Mucosa of stomach (tissue), 1 donor: ENCODE results near the gene KRT71.
"Not testable (repeated sequence)": the region's sequence is repeated elsewhere in the genome, so short reads cannot be mapped to it uniquely, and the experiment has no call there.

Source experiments
- H3K27me3 ChIP-seq: one replicate; pipeline ENCODE4 v1.7.0; 2013; ENCODE audit warnings: mild to moderate bottlenecking, low read length; ENCODE audit not compliant: control insufficient read depth, insufficient read depth
- H3K36me3 ChIP-seq: one replicate; pipeline ENCODE4 v1.7.0; 2013; ENCODE audit warnings: low read length; ENCODE audit not compliant: control insufficient read depth, insufficient read depth
- H3K4me1 ChIP-seq: one replicate; pipeline ENCODE4 v1.7.0; 2013; ENCODE audit warnings: mild to moderate bottlenecking, low read length; ENCODE audit not compliant: control insufficient read depth, insufficient read depth
- H3K4me3 ChIP-seq: one replicate; pipeline ENCODE4 v1.7.0; 2013; ENCODE audit warnings: low read length
- H3K9ac ChIP-seq: one replicate; pipeline ENCODE4 v1.7.0; 2013; ENCODE audit warnings: mild to moderate bottlenecking, low read length, moderate library complexity
- H3K9me3 ChIP-seq: one replicate; pipeline ENCODE4 v1.7.0; 2013; ENCODE audit warnings: mild to moderate bottlenecking, low read length, moderate library complexity; ENCODE audit not compliant: control insufficient read depth
- donor health status: Pancreatic carcinoma.

The KRT71 gene

DNA sequence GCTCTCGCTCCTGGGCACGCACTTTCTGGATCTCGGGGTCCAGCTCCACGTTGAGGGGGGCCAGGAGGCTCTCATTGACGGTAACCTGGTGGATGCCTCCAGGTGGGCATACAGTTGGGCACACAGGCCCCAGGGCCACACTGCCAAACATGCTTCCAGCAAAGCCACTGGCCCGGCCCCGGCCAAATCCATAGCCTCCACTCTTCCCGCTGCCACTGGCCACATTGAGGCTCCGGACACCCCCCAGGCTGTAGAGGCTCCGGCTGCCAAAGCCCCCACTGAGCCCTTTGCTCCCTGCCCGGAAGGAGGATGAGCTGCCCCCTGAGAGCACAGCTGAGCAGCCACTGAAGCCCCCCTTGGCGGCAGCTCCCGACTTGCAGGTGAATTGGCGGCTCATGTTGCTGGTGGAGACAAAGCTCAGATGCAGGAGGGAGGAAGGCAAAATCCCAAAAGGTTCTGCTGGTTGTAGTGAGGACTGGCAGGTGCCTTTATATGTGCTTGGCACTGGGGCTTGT, at the start of gene KRT71:
Gene KRT71 (minus strand): TSS at position 465 of the 515 bp plus-strand sequence. CDS start 68 bp downstream, at position 397.
- no peaks in the 10 kb centered on the region for H3K4me1 ChIP-seq
- no peak within 1 kb of the TSS for H3K9ac ChIP-seq
- H3K27me3 ChIP-seq = no peaks in the 10 kb centered on the region
- H3K36me3 ChIP-seq = no peaks in the 10 kb centered on the region
- no peaks in the 10 kb centered on the region for H3K9me3 ChIP-seq
- H3K4me3 ChIP-seq = no peak within 1 kb of the TSS

DNA sequence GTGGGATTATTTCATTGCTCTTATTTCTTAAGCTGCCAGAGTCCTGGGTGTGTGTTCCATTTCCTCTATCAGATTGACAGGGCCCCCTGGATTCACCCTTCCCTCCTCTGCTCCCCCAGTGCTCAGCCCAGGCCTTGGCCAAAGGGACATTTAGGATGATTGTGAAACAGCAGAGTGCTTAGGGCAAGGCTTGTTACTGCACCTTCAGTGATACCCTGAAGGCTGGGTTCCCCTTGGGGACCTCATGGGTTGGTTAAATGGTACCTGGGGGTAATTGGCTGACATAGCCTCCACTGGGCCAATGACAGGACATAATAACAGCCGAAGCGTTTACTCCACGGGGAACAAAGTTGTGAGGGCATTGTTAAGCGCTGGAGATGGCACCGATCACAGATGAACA, 49.6 kb upstream of the KRT71 start:
- H3K4me3 ChIP-seq = no peak overlapping the region
- H3K36me3 ChIP-seq = no peaks in the 10 kb centered on the region
- H3K27me3 ChIP-seq = peaks cover 43% of the 10 kb centered on the region
- no peak overlapping the region for H3K9ac ChIP-seq
- H3K9me3 ChIP-seq = no peaks in the 10 kb centered on the region
- no peaks in the 10 kb centered on the region for H3K4me1 ChIP-seq

DNA sequence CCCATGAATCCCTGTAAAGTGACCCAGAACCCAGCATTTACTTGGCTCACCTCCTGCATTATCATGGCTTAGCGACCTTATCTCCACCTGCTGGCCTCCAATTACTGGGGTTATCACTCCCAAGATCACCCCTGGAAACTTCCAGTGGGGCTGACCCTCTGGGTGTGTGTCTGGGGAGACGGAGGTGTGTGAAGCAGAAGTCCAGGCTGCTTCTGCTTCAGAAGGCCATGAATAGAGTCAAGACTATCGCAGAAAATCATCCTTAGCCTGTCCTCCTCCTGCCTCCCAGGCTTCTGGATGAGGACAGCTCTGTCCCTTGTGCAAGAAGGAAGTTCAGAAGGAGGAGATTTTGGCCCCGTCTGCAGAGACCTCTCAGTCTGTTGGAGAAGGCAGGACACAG, 48.7 kb upstream of the KRT71 start:
- no peak overlapping the region for H3K4me3 ChIP-seq
- H3K27me3 ChIP-seq = peaks cover 43% of the 10 kb centered on the region
- H3K9ac ChIP-seq = no peak overlapping the region
- H3K9me3 ChIP-seq = no peaks in the 10 kb centered on the region
- H3K4me1 ChIP-seq = no peaks in the 10 kb centered on the region
- H3K36me3 ChIP-seq = no peaks in the 10 kb centered on the region

DNA sequence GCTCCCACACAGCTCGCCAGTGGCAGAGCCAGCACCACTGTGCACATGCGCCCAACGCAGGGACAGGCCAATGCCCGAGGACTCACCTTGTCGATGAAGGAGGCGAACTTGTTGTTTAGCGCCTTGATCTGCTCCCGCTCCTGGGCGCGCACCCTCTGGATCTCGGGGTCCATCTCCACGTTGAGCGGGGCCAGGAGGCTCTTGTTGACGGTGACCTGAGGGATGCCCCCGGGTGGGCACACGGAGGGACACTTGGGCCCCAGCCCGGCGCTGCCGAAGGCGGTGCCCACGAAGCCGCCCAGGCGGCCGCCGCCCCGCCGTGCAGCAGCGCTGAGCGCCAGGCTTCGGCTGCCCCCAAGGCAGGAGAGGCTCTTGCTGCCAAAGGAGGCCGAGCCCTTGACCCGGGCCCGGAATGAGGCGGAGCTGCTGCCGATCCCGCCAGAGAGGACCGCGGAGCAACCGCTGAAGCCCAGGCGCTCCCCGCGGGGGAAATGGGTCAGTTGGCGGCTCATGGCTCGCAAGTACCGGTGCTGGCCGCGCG, 48.1 kb upstream of the KRT71 start, which contains the start of gene KRT72:
Gene KRT72 (minus strand): TSS at position 523 of the 541 bp plus-strand sequence. CDS start 11 bp downstream, at position 512.
- peaks cover 43% of the 10 kb centered on the region for H3K27me3 ChIP-seq

DNA sequence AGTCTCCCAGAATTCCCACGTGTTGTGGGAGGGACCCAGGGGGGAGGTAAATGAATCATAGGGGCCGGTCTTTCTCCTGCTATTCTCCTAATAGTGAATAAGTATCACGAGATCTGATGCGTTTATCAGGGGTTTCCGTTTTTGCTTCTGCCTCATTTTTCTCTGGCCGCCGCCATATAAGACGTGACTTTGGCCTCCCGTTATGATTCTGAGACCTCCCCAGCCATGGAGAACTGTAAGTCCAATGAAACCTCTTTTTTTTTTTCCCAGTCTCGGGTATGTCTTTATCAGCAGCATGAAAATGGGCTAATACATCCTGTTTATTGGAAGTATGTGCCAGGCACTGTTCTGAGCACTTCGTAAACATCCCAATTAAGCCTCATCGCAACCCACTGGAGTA, 47.5 kb upstream of the KRT71 start:
- H3K9ac ChIP-seq = no peak overlapping the region
- no peaks in the 10 kb centered on the region for H3K36me3 ChIP-seq
- H3K4me1 ChIP-seq = no peaks in the 10 kb centered on the region
- H3K27me3 ChIP-seq = peaks cover 43% of the 10 kb centered on the region
- H3K4me3 ChIP-seq = no peak overlapping the region
- H3K9me3 ChIP-seq = no peaks in the 10 kb centered on the region

More for the DNA sequence above, 48.1 kb upstream of the KRT71 start, which contains the start of gene KRT72:
- Histone ChIP-seq H3K9me3 (no peaks in the 10 kb centered on the region), H3K36me3 (no peaks in the 10 kb centered on the region), H3K9ac (no peak within 1 kb of the TSS), H3K4me3 (no peak within 1 kb of the TSS), H3K4me1 (no peaks in the 10 kb centered on the region)

DNA sequence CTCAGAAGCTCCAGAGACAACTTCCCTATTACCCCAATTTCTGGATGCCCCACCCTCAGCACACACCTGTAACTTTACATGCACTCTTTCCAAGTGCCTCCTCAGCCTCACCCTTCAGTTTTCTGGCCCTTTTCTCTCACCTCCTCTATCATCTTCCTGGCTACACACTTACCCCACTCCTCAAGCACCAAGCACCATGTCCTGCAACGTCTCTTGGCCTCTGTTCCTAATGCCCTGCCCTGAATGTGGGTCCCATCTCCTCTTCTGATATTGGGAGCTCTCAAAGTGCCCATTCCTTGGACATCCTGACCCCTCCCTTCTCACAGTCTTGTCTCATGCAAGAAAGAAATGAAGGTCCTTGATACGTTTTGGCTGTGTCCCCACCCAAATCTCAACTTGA, 47.1 kb upstream of the KRT71 start:
- Histone ChIP-seq H3K9ac (no peak overlapping the region), H3K36me3 (no peaks in the 10 kb centered on the region), H3K27me3 (peaks cover 43% of the 10 kb centered on the region), H3K4me1 (no peaks in the 10 kb centered on the region), H3K9me3 (no peaks in the 10 kb centered on the region), H3K4me3 (no peak overlapping the region)

DNA sequence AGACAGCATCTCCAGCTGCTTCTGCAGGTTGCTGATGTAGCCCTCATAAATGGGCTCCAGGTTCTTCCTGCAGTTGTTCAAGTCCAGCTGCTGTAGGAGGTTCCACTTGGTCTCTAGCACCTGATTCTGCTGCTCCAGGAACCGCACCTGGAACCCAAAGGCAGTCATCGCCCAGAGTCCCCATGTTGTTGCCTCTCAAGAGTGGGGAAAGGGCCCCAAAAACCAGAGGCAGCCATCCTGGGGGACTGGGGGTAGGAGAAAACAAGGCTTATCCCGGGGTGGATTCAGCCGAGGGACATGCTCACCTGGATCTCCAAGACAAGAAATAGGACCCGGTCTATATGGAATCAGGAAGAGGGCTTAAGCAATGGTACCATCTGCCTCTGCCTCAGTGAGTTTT, 46.0 kb upstream of the KRT71 start:
- H3K4me3 ChIP-seq = no peak overlapping the region
- no peak overlapping the region for H3K9ac ChIP-seq
- H3K36me3 ChIP-seq = no peaks in the 10 kb centered on the region
- peaks cover 43% of the 10 kb centered on the region for H3K27me3 ChIP-seq
- H3K9me3 ChIP-seq = no peaks in the 10 kb centered on the region
- no peaks in the 10 kb centered on the region for H3K4me1 ChIP-seq

DNA sequence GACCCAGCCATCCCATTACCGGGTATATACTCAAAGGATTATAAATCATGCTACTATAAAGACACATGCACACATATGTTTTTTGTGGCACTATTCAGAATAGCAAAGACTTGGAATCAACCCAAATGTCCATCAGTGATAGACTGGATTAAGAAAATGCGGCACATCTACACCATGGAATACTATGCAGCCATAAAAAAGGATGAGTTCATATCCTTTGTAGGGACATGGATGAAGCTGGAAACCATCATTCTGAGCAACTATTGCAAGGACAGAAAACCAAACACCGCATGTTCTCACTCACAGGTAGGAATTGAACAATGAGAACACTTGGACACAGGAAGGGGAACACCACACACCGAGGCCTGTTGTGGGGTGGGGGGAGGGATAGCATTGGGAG, 41.3 kb upstream of the KRT71 start:
- H3K9me3 ChIP-seq, H3K36me3 ChIP-seq, H3K4me3 ChIP-seq, H3K4me1 ChIP-seq, H3K9ac ChIP-seq: not testable (repeated sequence)
- H3K27me3 ChIP-seq = peaks cover 23% of the 10 kb centered on the region

DNA sequence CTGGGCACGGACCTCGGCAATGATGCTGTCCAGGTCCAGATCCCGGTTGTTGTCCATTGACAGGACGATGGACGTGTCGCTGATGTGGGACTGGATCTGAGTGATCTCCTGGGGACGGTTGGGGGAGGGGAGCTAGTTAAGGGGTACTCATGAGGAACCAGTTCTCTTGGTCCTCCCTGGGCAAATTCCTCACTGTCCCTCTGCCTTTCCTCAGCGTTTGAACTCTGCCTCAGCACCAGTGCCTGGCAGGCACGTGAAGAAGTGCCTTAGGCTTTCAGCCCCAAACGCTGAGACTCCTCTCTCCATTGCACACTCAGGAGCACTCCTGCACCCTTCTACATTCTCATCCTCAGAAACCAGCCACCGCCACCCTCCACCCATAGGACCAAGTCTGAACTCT, 38.6 kb upstream of the KRT71 start:
- Histone ChIP-seq H3K36me3 (no peaks in the 10 kb centered on the region), H3K9me3 (no peaks in the 10 kb centered on the region), H3K9ac (no peak overlapping the region), H3K4me3 (no peak overlapping the region), H3K27me3 (peaks cover 12% of the 10 kb centered on the region), H3K4me1 (no peaks in the 10 kb centered on the region)

DNA sequence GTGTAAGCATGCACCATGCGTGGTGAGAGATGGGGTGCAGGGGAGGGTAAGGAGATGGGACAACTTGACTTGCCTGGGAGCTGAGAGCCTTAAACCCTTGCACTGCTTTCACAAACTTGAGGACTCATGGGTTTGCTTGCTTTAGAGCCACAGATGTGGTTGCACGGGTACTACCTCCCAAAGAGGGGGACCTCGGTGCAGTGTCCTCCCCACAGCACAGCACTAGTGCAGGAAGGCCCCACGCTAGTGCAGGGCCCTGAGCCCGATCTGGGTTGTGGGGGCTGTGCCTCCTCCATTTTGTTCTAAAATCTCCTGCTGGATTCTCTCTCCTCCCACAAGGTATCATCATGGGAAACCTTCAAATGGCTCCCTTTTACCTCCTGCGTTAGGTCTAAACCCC, 37.1 kb upstream of the KRT71 start:
- Histone ChIP-seq H3K9me3 (no peaks in the 10 kb centered on the region), H3K9ac (no peak overlapping the region), H3K36me3 (no peaks in the 10 kb centered on the region), H3K4me1 (no peaks in the 10 kb centered on the region), H3K27me3 (peaks cover 12% of the 10 kb centered on the region), H3K4me3 (no peak overlapping the region)

DNA sequence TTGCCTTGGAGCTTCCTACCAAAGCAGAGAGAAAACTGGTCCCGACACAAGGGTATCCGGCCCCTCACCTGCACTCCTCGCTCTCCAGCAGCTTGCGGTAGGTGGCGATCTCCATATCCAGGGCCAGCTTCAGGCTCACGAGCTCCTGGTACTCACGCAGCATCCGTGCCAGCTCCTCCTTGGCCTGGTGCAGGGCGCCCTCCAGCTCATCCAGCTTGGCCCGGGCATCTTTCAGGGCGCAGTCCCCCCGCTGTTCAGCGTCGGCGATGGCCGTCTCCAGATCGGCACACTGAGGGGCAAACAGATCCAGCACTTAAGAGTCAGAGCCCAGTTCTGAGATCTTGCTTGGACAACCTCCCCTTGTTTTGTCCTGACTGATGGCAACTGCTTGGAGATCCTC, 34.6 kb upstream of the KRT71 start:
- Histone ChIP-seq H3K4me3 (no peak overlapping the region), H3K27me3 (peaks cover 6% of the 10 kb centered on the region), H3K9me3 (no peaks in the 10 kb centered on the region), H3K36me3 (no peaks in the 10 kb centered on the region), H3K4me1 (peaks cover 7% of the 10 kb centered on the region), H3K9ac (no peak overlapping the region)

DNA sequence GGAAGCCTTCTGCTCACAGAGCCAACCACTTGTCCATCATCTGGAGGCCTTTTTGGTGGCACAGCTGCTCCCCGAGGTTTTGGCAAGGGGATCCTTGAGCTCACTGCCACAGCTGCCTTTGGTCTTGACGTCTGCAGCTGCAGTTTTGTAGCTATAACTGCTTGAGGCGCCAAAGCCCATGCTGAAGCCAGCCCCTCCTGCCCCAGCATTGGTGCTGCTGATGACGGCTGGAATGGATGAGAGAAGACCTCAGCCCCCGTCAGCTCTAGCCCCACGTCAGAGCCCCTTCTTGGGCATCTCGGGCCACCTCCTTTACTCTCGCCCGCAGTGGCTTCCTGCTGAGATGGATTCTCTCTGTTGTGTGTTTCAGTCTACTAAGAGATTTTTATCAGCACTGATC, 33.0 kb upstream of the KRT71 start:
- H3K4me1 ChIP-seq = peaks cover 7% of the 10 kb centered on the region
- no peaks in the 10 kb centered on the region for H3K36me3 ChIP-seq
- peaks cover 6% of the 10 kb centered on the region for H3K27me3 ChIP-seq
- H3K4me3 ChIP-seq = no peak overlapping the region
- no peaks in the 10 kb centered on the region for H3K9me3 ChIP-seq
- H3K9ac ChIP-seq = no peak overlapping the region

DNA sequence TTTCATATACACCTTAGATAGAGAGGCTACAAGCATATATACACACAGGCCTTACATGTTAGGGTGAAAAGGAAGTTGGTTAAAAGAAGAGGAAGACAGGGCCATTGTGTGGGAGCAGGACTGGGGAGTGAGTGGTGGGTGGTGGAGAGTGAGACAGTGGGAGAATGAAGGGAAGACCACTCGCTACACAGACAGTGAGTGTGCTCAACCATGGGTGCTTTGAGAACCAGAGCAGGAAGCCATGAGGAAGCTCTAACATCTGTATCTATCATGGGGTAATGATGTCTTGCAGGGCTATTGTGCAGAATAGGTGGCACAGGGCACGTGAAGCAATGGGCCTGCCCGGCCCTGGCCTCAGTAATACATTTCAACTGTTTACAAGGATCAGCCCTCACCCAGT, 32.1 kb upstream of the KRT71 start:
- Histone ChIP-seq H3K4me1 (peaks cover 7% of the 10 kb centered on the region), H3K4me3 (no peak overlapping the region), H3K9ac (no peak overlapping the region), H3K9me3 (no peaks in the 10 kb centered on the region), H3K36me3 (no peaks in the 10 kb centered on the region), H3K27me3 (peaks cover under 1% of the 10 kb centered on the region)
